Effector memory CD4-positive, alpha-beta T cell (primary cell): ENCODE data around the gene SMPDL3B.
A peak's percentile ranks its signal among the peaks of the same experiment; 100 is the strongest.
"Not testable (repeated sequence)": the region's sequence is repeated elsewhere in the genome, so short reads cannot be mapped to it uniquely, and the experiment has no call there.

Experiments
- DNase-seq, 3 donors: peaks; one replicate each; pipeline ENCODE4 v3.0.0-alpha.2; 2020
- H3K27ac ChIP-seq: 2 replicates; pipeline ENCODE4 v1.7.0; 2013; ENCODE audit warnings: mild to moderate bottlenecking, low read length, moderate library complexity; ENCODE audit not compliant: insufficient read depth, poor library complexity, severe bottlenecking
- H3K27me3 ChIP-seq: replicated peaks from 2 replicates; pipeline ENCODE4 v1.7.0; 2013; ENCODE audit warnings: mild to moderate bottlenecking, low read length; ENCODE audit not compliant: insufficient read depth, control insufficient read depth, poor library complexity, severe bottlenecking
- H3K36me3 ChIP-seq: 2 replicates; pipeline ENCODE4 v1.7.0; 2013; ENCODE audit warnings: mild to moderate bottlenecking, low read length, moderate library complexity; ENCODE audit not compliant: control insufficient read depth, insufficient read depth
- H3K4me1 ChIP-seq: 2 replicates; pipeline ENCODE4 v1.7.0; 2013; ENCODE audit warnings: low read length, mild to moderate bottlenecking; ENCODE audit not compliant: control insufficient read depth, insufficient read depth, poor library complexity, severe bottlenecking
- H3K4me3 ChIP-seq: 2 replicates; pipeline ENCODE4 v1.7.0; 2013; ENCODE audit warnings: low read length, low read depth, mild to moderate bottlenecking; ENCODE audit not compliant: insufficient read depth, poor library complexity, severe bottlenecking
- H3K9me3 ChIP-seq: 2 replicates; pipeline ENCODE4 v1.7.0; 2013; ENCODE audit warnings: mild to moderate bottlenecking, low read length, moderate library complexity; ENCODE audit not compliant: control insufficient read depth

SMPDL3B gene

DNA sequence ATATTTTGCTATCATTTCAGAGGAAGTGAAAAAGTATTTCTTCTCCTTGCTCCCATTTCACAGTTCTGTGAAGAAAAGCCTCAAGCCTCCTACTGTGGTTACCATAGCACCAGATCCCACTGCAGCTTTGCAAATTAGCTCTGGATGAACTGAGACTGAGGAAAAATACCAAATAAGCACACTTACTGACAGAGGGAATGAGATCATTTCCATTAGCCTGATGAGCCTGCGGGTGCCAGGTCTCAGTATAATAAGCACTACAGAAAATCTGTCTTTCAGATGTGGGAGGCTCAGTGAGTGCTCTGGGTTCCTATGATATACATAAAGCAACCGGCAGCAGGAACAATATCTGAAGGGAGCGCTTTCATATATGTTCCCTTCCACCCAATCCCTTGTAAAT is 46.3 kb downstream of the SMPDL3B start:
- no peak for DNase-seq
- H3K27ac ChIP-seq: no peak overlapping the region
- H3K4me1 ChIP-seq: no peaks in the 10 kb centered on the region
- H3K36me3 ChIP-seq: no peaks in the 10 kb centered on the region
- no peaks in the 10 kb centered on the region for H3K27me3 ChIP-seq
- no peaks in the 10 kb centered on the region for H3K9me3 ChIP-seq
- H3K4me3 ChIP-seq: no peak overlapping the region

DNA sequence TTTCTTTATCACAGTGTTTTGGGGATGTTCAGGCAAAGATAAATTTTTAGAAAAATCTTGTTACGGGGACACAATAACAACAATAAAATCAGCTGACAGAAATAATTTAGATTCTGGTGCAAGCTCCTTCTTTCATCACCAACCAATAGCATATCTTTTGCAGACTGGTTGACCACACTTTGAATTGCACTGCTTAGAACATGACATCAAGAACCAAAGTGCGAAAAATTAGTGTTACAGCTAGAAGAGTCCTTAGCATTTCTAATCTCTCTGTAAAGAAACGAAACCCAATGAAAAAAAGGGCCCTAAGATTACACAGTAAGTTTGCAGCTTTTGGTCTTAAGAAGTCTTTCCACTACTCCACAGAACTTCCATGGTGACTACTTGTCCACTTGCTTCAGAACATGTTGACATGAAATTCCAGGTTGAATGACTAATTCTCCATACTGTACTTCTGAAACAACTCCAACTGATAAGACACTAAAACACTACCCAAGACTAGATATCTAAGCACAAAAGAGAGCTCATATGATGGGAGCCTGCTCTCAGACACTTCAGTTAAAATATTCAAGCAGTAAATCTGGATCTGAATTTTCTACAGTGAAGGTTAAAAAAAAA is 56.2 kb downstream of the SMPDL3B start:
- no peaks in the 10 kb centered on the region for H3K9me3 ChIP-seq
- H3K4me1 ChIP-seq: peaks cover 18% of the 10 kb centered on the region
- no peaks in the 10 kb centered on the region for H3K27me3 ChIP-seq
- peaks cover 16% of the 10 kb centered on the region for H3K36me3 ChIP-seq
- no peak overlapping the region for H3K4me3 ChIP-seq
- H3K27ac ChIP-seq: no peak overlapping the region
- no peak for DNase-seq

DNA sequence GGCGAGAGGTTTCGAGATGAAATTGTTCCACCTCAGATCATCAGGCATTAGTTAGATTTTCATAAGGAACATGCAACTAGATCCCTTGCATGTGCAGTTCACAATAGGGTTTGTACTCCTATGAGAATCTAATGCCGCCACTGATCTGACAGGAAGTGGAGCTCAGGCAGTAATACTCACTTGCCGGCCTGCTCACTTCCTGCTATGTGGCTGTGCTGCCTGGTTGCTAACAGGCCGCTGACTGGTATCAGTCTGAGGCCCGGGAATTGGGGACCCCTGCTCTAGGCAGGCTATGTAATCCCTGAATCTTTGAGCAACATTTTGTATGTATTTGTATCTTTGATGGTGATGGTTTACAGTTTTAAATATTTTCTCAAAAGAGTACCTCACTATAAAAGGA is 57.5 kb downstream of the SMPDL3B start:
- DNase-seq: peak; percentile 18 to 33 (median 25)

DNA sequence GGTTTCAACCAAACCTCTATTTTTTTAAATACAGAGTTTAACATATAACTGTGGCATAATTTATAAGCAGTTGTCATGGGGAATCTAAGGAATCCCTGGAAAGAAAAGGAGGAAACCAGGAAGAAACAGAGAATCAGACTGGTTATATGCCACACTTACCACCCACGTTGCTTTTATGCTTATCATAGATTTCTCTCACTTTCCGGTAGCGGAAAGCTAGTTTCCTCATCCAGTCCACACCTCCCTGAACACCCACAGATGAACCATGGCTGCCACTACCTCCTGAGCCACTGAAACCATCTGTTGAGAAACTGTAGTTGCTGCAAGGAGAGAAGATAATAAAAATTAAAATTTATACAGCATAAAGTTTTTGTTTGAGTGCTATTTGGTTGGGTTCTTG is 58.4 kb downstream of the SMPDL3B start:
- no peak for DNase-seq
- Histone ChIP-seq H3K27ac (peak overlapping the region; percentile 65), H3K4me3 (no peak overlapping the region), H3K9me3 (no peaks in the 10 kb centered on the region), H3K27me3 (no peaks in the 10 kb centered on the region), H3K36me3 (peaks cover 31% of the 10 kb centered on the region), H3K4me1 (peaks cover 18% of the 10 kb centered on the region)

More for the DNA sequence above, 57.5 kb downstream of the SMPDL3B start:
- Histone ChIP-seq H3K9me3 (no peaks in the 10 kb centered on the region), H3K4me1 (peaks cover 18% of the 10 kb centered on the region), H3K27me3 (no peaks in the 10 kb centered on the region), H3K4me3 (no peak overlapping the region), H3K27ac (peak overlapping the region; percentile 65), H3K36me3 (peaks cover 26% of the 10 kb centered on the region)

DNA sequence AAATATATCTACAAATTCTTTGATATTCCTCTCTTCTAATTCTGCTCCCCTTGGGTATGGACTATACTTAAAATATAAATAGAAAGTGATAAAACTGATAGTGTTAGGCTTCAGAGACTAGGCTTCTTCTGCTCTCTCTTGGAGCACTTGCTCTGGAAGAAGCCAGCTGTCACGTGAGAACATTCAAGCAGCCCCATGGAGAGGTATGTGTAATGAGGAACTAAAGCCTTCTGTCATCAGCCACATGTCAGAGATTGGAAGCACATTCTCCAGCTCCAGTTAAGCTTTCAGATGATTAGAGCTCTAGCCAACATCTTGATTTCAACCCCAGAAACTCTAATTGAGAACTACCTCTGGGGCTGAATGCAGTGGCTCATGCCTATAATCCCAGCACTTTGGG is 59.3 kb downstream of the SMPDL3B start:
- H3K27ac ChIP-seq: no peak overlapping the region

DNA sequence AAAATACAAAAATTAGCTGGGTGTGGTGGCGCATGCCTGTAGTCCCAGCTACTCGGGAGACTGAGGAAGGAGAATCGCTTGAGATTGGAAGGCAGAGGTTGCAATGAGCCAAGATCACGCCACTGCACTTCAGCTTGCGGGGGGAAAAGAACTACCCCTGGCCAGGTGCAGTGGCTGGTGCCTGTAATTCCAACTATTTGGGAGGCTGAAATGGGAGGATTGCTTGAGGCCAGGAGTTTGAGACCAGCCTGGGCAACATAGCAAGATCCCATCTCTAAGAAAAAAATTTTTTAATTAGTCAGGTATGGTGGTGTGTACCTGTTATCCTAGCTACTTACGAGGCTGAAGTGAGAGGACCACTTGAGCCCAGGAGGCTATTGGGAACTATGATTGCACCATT is 59.7 kb downstream of the SMPDL3B start:
- Histone ChIP-seq H3K36me3 (peaks cover 30% of the 10 kb centered on the region), H3K4me1 (peaks cover 18% of the 10 kb centered on the region)

More for the DNA sequence above, 59.3 kb downstream of the SMPDL3B start:
- peaks cover 33% of the 10 kb centered on the region for H3K36me3 ChIP-seq
- peaks cover 18% of the 10 kb centered on the region for H3K4me1 ChIP-seq
- no peaks in the 10 kb centered on the region for H3K27me3 ChIP-seq
- DNase-seq: no peak
- no peaks in the 10 kb centered on the region for H3K9me3 ChIP-seq
- no peak overlapping the region for H3K4me3 ChIP-seq

DNA sequence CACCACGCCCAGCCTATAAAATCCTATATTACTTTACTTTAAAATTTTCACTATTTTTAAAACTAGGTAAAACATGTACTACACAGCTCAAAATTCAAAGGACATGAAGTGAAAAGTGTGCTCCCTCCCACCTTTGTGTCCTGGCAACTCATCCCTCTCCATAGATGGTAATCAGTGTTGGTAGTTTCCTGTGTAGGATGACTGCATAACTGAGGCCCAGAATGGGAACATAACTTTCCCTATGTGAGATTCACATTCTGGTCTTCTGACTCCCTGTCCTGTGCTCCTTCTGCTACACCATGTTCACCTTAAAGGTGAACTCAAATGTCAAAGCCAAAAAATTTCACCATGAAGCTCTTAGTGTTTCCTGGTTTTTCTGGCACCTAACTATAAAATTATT is 64.3 kb downstream of the SMPDL3B start:
- Histone ChIP-seq H3K36me3 (peaks cover 37% of the 10 kb centered on the region), H3K27ac (no peak overlapping the region), H3K4me1 (no peaks in the 10 kb centered on the region)

More for the DNA sequence above, 59.7 kb downstream of the SMPDL3B start:
- not testable (repeated sequence) for H3K9me3 ChIP-seq, H3K27ac ChIP-seq, DNase-seq, H3K4me3 ChIP-seq, H3K27me3 ChIP-seq

DNA sequence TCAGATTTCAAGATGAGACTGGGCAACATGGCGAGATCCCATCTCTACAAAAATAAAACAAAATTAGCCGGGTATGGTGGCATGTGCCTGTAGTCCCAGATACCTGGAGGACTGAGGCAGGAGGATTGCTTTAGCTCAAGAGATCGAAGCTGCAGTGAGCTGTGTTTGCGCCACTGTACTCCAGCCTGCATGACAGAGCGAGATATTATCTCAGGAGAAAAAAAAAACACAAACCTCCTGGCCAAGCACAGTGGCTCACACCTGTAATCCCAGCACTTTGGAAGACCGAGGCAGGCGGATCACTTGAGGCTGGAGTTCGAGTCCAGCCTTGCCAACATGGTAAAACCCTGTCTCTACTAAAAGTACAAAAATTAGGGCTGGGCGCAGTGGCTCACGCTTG is 67.8 kb downstream of the SMPDL3B start:
- no peaks in the 10 kb centered on the region for H3K4me1 ChIP-seq
- H3K27ac ChIP-seq: no peak overlapping the region
- no peaks in the 10 kb centered on the region for H3K27me3 ChIP-seq
- no peak overlapping the region for H3K4me3 ChIP-seq
- H3K9me3 ChIP-seq: no peaks in the 10 kb centered on the region
- no peak for DNase-seq
- H3K36me3 ChIP-seq: peaks cover 27% of the 10 kb centered on the region

More for the DNA sequence above, 64.3 kb downstream of the SMPDL3B start:
- H3K4me3 ChIP-seq: no peak overlapping the region
- DNase-seq: no peak
- H3K27me3 ChIP-seq: no peaks in the 10 kb centered on the region
- no peaks in the 10 kb centered on the region for H3K9me3 ChIP-seq

DNA sequence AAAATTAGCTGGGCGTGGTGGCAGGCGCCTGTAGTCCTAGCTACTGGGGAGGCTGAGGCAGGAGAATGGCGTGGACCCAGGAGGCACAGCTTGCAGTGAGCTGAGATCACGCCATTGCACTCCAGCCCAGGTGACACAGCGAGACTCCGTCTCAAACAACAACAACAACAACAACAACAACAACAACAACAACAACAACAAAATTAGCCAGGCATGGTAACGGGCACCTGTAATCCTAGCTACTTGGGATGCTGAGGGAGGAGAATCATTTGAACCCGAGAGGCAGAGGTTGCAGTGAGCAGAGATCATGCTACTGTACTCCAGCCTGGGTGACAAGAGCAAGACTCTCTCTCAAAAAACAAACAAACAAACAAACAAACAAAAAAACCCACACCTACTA is 68.3 kb downstream of the SMPDL3B start:
- DNase-seq, H3K27ac ChIP-seq, H3K4me3 ChIP-seq, H3K9me3 ChIP-seq, H3K4me1 ChIP-seq, H3K27me3 ChIP-seq: not testable (repeated sequence)
- H3K36me3 ChIP-seq: peaks cover 23% of the 10 kb centered on the region
